Activated T-cell treated with anti-CD3 and anti-CD28 coated beads, Interleukin-2, amount 50 U/mL, for 24 hours (primary cell): ENCODE results near the gene EZH2.
A peak's percentile ranks its signal among the peaks of the same experiment; 100 is the strongest.

Experiments used
- DNase-seq: peaks from one replicate; pipeline ENCODE4 v3.0.0-alpha.2; 2020
- H3K27ac Mint-ChIP-seq: 2 replicates; pipeline ENCODE4 v1.8.0; 2020; ENCODE audit warnings: mild to moderate bottlenecking, mixed read lengths
- H3K27me3 Mint-ChIP-seq: 2 replicates; pipeline ENCODE4 v1.8.0; 2020; ENCODE audit warnings: mixed read lengths
- H3K36me3 Mint-ChIP-seq: 2 replicates; pipeline ENCODE4 v1.8.0; 2020; ENCODE audit warnings: low read depth, mixed read lengths
- H3K4me1 Mint-ChIP-seq: 2 replicates; pipeline ENCODE4 v1.8.0; 2020; ENCODE audit warnings: low read depth, mixed read lengths
- H3K4me3 Mint-ChIP-seq: 2 replicates; pipeline ENCODE4 v1.8.0; 2020; ENCODE audit warnings: mild to moderate bottlenecking, moderate library complexity, mixed read lengths
- H3K9me3 Mint-ChIP-seq: 2 replicates; pipeline ENCODE4 v1.8.0; 2020; ENCODE audit warnings: mixed read lengths

The EZH2 gene

DNA sequence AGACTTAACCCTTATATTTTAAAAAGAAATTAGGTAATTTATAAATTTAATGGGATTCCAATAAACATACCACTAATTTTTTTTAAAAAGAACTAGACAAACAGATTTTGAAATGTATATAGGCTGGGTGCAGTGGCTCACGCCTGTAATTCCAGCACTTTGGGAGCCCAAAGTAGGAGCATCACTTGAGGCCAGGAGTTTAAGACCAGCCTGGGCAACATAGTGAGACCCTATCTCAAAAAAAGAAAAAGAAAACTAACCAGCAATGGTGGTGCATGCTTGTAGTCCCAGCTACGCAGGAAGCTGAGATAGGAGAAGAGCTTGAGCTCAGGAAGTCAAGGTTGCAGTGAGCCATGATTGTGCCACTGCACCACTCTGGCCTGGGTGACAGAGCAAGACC lies 62.7 kb downstream of the EZH2 start:
- H3K27me3 Mint-ChIP-seq, result no peaks in the 10 kb centered on the region
- peaks cover 95% of the 10 kb centered on the region for H3K36me3 Mint-ChIP-seq
- no peak overlapping the region for H3K4me3 Mint-ChIP-seq
- no peak for DNase-seq
- no peaks in the 10 kb centered on the region for H3K9me3 Mint-ChIP-seq
- no peak overlapping the region for H3K27ac Mint-ChIP-seq
- peaks cover 4% of the 10 kb centered on the region for H3K4me1 Mint-ChIP-seq

DNA sequence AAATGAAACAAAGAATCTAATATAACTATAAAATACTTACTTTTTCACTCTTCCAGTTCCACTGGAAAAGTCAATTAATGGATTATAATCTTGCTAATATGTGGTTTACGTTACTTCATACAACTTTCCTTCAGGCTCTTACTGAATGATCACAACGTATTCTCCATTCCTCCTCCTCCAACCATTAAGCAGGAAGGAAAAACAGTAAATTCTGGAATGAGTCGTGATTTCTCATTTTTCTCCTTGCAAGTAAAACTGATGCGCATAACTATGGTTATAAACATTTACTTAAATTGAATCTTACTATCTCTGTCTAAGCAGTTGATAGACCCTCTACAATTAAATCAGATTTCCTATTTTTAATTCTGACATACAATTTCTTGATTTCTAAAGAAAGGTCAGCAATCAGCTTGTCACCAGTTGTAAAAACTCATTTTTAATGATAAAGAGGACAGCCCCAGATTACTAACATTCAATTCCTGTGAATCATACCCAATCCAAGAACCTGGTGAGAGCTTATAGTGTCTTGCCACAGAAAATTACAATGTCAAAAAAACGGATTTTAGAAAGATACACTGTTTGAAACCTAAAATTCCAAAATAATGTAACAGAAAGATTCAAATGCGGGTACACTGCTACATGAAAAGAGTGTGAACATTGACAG lies 64.3 kb downstream of the EZH2 start:
- Mint-ChIP-seq H3K9me3 (no peaks in the 10 kb centered on the region), H3K4me3 (no peak overlapping the region), H3K4me1 (peaks cover 4% of the 10 kb centered on the region), H3K36me3 (peaks cover 95% of the 10 kb centered on the region), H3K27me3 (no peaks in the 10 kb centered on the region), H3K27ac (peak overlapping the region; percentile 11)
- no peak for DNase-seq

DNA sequence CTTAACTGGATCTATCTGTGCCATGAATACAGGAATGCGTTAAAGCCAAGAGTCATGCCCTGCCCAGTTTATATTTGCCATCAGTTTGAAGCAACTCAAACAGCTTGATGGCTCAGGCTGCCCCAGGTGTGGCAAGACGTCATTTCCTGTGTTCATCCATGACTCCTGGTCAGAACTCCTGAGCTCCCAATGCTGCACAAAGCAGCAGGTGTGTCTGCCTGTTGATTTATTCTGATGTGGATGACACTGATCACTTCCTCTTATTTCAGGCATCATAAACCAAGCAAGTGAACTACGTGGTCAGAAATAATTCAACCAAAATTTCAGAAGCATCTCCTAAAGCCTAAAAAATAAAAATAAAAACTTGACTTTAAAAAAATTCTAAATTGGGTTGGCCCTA lies 68.5 kb downstream of the EZH2 start:
- no peak overlapping the region for H3K27ac Mint-ChIP-seq
- H3K4me1 Mint-ChIP-seq, result peaks cover 7% of the 10 kb centered on the region
- no peaks in the 10 kb centered on the region for H3K9me3 Mint-ChIP-seq
- no peak for DNase-seq
- H3K4me3 Mint-ChIP-seq, result no peak overlapping the region
- no peaks in the 10 kb centered on the region for H3K27me3 Mint-ChIP-seq
- H3K36me3 Mint-ChIP-seq, result peaks cover 99% of the 10 kb centered on the region

DNA sequence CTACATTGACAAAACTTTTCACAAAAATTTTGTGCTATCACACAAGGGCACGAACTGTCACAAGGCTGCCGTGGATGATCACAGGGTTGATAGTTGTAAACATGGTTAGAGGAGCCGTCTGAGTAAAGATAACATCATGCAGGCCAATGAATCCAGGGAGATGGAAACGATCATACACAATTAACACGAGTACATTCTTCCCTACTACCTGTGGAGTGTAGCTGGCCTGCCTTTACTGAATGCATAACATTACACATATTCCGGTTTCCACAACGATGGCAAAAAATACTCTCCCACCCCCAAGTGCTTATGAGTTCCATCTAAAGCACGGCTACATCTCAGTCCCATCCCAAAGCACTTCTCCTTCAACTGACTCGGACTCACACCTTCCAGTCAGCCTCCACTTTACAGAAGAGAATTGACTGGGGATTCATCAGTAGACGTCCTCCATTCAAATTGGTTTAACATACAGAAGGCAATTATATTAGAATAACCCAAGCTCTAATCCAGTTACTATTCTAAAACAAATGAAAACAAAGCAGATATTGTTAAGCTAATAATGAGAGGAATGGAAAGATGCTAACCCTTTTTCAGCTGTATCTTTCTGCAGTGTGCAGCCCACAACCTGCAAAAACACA lies 69.0 kb downstream of the EZH2 start:
- no peaks in the 10 kb centered on the region for H3K27me3 Mint-ChIP-seq
- H3K4me1 Mint-ChIP-seq, result peaks cover 4% of the 10 kb centered on the region
- no peaks in the 10 kb centered on the region for H3K9me3 Mint-ChIP-seq
- H3K27ac Mint-ChIP-seq, result peak overlapping the region; percentile 18
- peaks cover 99% of the 10 kb centered on the region for H3K36me3 Mint-ChIP-seq
- no peak overlapping the region for H3K4me3 Mint-ChIP-seq
- DNase-seq, result no peak

DNA sequence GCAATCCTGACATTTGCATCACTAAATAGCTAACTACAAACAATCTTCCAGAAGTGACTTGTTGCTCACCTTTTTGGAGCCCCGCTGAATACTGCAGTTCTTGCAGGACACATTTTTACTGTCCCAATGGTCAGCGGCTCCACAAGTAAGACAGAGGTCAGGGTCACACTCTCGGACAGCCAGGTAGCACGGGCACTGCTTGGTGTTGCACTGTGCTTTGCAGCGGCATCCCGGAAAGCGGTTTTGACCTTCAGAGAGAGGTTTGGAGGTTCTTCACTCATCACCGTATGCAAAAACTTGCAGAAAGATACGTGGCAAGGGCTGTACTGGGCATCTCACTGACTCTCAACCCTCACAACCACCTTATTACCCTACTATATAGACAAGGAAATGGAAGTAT lies 70.2 kb downstream of the EZH2 start:
- DNase-seq, result no peak
- H3K27me3 Mint-ChIP-seq, result no peaks in the 10 kb centered on the region
- H3K27ac Mint-ChIP-seq, result peak overlapping the region; percentile 68
- no peaks in the 10 kb centered on the region for H3K9me3 Mint-ChIP-seq
- peaks cover 3% of the 10 kb centered on the region for H3K4me1 Mint-ChIP-seq
- peaks cover 99% of the 10 kb centered on the region for H3K36me3 Mint-ChIP-seq
- no peak overlapping the region for H3K4me3 Mint-ChIP-seq

DNA sequence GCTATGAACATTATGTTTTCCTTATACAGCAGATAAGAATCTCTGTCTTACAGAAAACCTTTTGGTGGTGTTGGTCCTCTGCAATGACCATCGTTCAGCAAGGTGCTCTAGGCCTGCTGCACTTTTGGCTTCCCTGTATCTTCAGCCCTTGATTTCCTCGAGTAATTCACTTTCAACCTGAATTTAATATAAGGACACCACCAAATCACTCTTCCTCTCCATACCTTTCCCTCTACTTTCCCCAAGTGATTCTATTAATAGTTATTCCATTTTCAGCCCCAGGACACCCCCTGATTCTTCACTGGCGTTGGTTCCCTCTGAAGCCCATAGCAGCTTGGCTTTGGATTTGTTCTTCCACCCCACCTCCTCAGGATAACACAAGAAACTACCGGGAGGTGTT lies 72.2 kb downstream of the EZH2 start:
- H3K27ac Mint-ChIP-seq, result peak overlapping the region; percentile 28

DNA sequence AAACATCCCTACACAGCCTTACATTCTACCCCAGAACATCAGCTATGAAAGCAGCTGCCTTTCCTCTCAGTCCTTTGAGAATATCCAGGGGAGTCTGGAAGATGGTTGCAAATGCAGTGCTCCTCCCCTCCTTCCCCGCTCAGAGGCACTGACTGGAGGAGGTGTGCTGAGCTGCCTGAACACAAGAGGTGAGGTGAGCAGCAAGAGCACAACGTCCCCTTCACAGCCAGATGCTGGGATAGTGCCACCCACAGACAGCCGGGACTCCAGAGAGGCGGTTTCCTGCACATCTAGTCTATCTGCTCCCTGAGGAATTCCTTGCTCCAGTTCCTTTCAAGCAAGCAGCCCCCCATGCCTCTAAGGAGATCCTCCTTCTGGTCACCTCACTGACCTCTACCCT lies 74.2 kb downstream of the EZH2 start:
- DNase-seq, result no peak
- Mint-ChIP-seq H3K4me3 (no peak overlapping the region), H3K36me3 (peaks cover 100% of the 10 kb centered on the region), H3K27ac (peak overlapping the region; percentile 31), H3K9me3 (no peaks in the 10 kb centered on the region), H3K27me3 (no peaks in the 10 kb centered on the region), H3K4me1 (peaks cover 9% of the 10 kb centered on the region)

More for the DNA sequence above, 72.2 kb downstream of the EZH2 start:
- DNase-seq, result no peak
- Mint-ChIP-seq H3K4me3 (no peak overlapping the region), H3K27me3 (no peaks in the 10 kb centered on the region), H3K9me3 (no peaks in the 10 kb centered on the region), H3K36me3 (peaks cover 100% of the 10 kb centered on the region), H3K4me1 (peaks cover 9% of the 10 kb centered on the region)

DNA sequence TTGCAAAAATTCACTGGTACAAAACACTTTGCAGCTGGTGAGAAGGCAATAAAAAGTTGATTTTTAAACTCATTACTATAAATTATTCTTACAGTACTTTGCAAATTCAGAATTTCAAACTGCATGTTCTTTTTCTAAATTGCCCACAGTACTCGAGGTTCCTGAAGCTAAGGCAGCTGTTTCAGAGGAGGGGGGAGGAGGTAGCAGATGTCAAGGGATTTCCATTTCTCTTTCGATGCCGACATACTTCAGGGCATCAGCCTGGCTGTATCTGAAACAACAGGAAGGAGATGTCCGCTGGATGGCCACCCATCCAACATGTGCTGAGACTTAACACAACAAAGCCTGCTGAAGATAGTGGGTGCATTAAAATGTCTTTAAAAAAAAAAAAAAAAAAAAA lies 76.7 kb downstream of the EZH2 start:
- H3K27me3 Mint-ChIP-seq, result no peaks in the 10 kb centered on the region

DNA sequence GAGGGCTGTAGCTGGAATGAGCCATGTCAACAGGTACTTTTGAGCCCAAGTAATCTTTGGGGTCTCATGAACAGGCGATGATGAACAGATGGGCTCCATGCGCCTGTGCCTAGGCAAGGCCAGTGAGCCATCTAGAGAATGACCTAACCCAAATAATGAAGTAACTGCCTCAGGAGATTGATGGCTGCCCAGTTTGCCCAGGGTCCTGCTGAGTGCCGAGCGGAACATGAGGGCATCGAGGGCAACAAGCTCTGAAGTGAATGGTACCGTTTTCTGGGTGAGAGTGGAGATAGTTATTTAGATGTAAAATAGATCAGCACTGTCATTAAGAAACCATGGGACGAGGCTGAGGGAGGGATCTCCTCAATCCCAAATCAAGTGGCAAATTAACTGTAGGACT lies 77.9 kb downstream of the EZH2 start:
- Mint-ChIP-seq H3K9me3 (no peaks in the 10 kb centered on the region), H3K27me3 (no peaks in the 10 kb centered on the region), H3K4me1 (peaks cover 7% of the 10 kb centered on the region), H3K27ac (peak overlapping the region; percentile 55), H3K36me3 (peaks cover 95% of the 10 kb centered on the region), H3K4me3 (no peak overlapping the region)
- no peak for DNase-seq

More for the DNA sequence above, 76.7 kb downstream of the EZH2 start:
- peak overlapping the region; percentile 77 for H3K27ac Mint-ChIP-seq
- peaks cover 7% of the 10 kb centered on the region for H3K4me1 Mint-ChIP-seq
- no peak for DNase-seq
- H3K4me3 Mint-ChIP-seq, result no peak overlapping the region
- H3K36me3 Mint-ChIP-seq, result peaks cover 95% of the 10 kb centered on the region
- no peaks in the 10 kb centered on the region for H3K9me3 Mint-ChIP-seq

DNA sequence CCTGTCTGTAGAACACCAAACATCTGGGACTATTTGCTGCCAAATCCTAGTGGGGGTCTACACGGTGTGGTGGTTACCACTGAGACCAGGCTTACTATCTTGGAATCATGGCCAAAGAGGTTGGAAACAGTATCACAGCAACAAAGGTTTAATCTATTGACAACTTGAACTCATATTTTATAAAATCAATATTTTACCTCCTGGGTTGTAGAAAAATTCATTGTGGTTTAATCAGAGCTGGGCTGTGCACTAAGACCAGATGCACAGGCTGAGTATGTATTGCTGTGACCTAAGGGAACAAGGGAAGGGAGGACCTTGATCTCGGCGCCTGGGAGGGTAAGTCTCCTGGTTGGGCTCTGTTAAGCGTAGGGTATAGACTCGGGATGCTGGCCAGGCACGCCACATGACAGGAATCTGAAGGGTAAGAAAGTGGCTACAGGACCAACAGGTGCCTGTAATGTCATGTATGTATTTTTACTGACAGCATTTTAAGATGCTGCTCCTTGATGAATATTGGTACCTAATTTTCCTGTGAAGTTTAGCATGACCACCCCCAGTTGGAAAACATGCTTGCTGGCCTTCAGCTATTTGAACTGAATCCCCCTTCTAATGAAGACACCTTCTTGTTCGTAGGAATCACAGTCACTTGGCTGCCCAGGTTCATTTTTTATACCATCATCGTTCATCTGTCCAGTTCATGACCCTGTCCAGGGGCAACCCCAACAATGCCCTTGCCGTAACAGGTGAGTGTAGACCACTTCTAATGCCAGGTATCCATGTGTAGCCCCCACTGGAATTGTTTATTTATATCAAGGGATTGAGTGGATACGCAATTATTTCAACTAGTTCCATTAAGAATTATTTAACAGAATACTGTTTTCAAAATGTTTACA lies 79.5 kb downstream of the EZH2 start:
- no peak for DNase-seq
- H3K9me3 Mint-ChIP-seq, result no peaks in the 10 kb centered on the region
- H3K27me3 Mint-ChIP-seq, result no peaks in the 10 kb centered on the region
- peaks cover 94% of the 10 kb centered on the region for H3K36me3 Mint-ChIP-seq
- H3K27ac Mint-ChIP-seq, result peak overlapping the region; percentile 80
- peaks cover 7% of the 10 kb centered on the region for H3K4me1 Mint-ChIP-seq
- H3K4me3 Mint-ChIP-seq, result no peak overlapping the region

DNA sequence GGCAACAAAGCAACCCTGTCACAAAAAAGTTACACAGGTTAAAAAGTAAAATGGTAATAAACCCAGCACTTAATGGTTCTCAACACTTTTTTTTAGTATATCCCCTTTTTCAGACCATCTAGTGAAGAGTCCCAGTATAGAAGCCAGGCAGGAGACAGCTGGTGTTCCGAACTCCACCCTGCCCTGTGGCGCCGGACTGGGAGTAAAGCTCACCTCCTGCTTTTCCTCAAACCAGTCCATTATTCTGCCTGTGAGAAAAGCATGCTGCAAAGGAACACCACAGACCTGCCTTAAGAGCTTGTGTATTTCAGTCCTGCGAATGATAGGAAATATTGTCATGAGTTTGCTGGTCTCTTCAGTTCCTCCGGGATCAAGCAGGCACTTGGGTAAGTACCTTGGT lies 81.0 kb downstream of the EZH2 start:
- Mint-ChIP-seq H3K4me3 (no peak overlapping the region), H3K36me3 (peaks cover 94% of the 10 kb centered on the region), H3K27me3 (no peaks in the 10 kb centered on the region), H3K27ac (peak overlapping the region; percentile 80), H3K9me3 (no peaks in the 10 kb centered on the region), H3K4me1 (peaks cover 7% of the 10 kb centered on the region)
- DNase-seq, result no peak

DNA sequence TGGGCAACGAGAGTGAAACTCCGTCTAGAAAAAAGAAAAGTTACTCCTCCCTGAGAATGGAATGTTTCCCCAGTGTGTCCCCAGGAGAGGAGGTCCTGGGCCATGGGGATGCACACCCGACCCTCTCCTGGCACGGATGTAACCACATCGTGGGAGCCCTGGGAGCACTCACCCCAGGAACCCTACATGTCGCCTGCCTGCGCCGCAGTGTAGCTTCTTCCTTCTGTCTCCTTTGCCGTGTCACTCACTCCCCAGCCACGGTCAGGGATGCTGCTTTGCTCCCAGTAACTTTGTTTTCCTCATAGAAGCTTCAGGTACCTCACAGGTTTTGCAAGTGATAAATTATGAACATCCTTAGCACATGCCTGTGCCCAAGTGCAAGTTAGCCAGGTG lies 82.0 kb downstream of the EZH2 start:
- Mint-ChIP-seq H3K27me3 (no peaks in the 10 kb centered on the region), H3K4me3 (no peak overlapping the region), H3K4me1 (peaks cover 2% of the 10 kb centered on the region), H3K9me3 (no peaks in the 10 kb centered on the region), H3K27ac (peak overlapping the region; percentile 86), H3K36me3 (peaks cover 94% of the 10 kb centered on the region)
- no peak for DNase-seq

DNA sequence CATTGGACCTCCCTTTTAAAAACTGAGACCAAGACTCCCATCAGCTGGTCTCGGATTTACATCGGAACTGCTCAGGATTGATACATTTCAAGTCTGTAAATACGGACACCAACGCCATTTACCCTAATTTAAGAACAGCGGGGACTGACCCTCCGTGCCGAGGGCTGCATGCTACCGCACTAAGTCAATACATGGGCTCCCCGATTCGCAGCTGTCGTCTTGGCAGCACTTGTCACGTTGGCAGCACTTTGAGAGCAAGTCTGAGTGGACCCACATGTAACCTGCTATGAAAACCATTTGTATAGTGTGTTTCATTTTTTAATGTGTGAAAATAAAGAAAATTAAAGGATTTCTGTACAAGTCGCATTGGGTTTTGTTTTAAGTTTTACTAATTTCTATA lies 83.4 kb downstream of the EZH2 start:
- no peak for DNase-seq
- no peaks in the 10 kb centered on the region for H3K4me1 Mint-ChIP-seq
- H3K4me3 Mint-ChIP-seq, result no peak overlapping the region
- no peaks in the 10 kb centered on the region for H3K27me3 Mint-ChIP-seq
- H3K27ac Mint-ChIP-seq, result peak overlapping the region; percentile 71
- peaks cover 94% of the 10 kb centered on the region for H3K36me3 Mint-ChIP-seq
- H3K9me3 Mint-ChIP-seq, result no peaks in the 10 kb centered on the region

DNA sequence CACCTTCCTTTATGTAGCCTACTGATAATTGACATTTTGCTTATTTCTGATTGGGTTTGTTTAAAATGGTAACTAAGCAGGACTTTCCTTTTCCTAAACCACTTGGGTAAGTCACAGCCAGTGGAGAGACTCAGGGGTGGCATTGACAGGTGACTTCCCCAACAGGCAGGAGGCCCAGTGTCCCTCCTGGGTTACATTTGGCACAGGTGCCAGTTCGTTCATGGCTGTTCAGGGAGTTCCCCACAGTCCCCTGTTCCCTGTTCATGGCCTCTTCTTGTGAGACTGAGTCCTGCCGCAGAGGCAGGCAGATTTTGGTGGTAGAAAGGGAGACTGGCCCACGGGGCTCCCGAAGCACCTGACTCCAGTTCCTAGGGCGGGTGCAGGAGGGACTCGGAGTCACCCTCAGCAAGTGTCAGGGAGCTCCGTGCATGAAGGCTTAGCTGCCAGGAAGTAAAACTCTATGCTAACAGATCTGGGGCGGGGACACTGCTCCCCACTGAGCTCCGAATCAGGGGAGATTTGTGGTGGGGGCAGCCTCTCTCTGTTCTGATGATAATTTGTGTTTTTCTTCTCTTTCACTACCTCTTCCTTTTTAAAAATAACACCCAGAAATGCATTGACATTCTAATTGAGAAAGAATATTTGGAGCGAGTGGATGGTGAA lies 84.1 kb downstream of the EZH2 start:
- no peak overlapping the region for H3K4me3 Mint-ChIP-seq
- H3K27ac Mint-ChIP-seq, result peak overlapping the region; percentile 71
- no peak for DNase-seq
- H3K27me3 Mint-ChIP-seq, result no peaks in the 10 kb centered on the region
- no peaks in the 10 kb centered on the region for H3K9me3 Mint-ChIP-seq
- peaks cover 93% of the 10 kb centered on the region for H3K36me3 Mint-ChIP-seq
- no peaks in the 10 kb centered on the region for H3K4me1 Mint-ChIP-seq
